ENCODE data around the gene IMPA2. TPM values are rescaled to one million over a fixed set of nuclear protein-coding genes. Genes with fewer than 3 reads are reported as not detected.

IMPA2 gene
- total RNA-seq, 1 donor from 2014 or later, result 41.9 TPM

DNA sequence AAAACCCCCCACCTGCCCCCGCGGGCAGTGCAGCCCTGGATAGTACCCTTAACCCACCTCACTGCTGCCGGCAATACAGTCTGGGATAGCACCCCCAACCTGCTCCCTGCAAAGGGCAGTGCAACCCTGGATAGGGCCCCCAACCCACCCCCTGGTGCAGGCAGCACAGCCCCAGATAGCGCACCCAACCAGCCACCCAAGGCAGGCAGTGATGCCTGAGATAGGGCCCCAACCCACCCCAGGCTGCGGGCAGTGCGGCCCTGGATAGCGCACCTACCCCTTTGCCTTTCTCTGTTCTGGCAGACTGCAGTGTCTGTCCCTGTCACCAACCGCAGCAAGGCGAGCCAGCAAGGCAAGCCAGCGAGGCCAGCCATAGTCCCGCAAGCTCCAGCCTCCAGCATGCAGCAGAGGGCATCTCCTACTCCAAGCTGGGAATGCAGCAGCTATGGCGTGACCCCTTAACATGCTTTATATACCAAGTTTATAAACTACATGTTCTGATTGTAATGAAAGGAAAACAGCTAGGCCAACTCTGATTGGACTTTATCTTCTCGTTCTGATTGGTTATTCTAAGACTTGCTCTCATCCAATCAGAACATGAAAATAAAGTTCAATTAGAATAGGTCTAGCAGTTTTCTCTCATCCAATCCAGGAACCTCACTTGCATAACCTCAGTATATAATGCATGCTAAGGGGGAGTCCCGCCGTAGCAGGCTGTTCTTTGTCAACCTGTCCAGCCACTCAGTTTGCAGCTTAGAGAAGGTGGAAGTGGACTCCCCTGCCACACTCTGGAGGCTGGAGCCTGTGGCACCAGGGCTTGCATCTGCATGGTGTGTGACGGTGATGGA, 78.3 kb downstream of the IMPA2 start:
- H3K4me3 Mint-ChIP-seq, result no peak overlapping the region
- H2AFZ ChIP-seq (replicated peaks), result peak overlapping the region; percentile 9
- H3F3A ChIP-seq (ENCODE audit: low read depth), result no peaks in the 10 kb centered on the region
- peak overlapping the region; percentile 42 for H3K27ac Mint-ChIP-seq
- no peak overlapping the region for H3K4me2 ChIP-seq
- DNase-seq (ENCODE audit: low spot score), result no peak
- H3K9ac ChIP-seq, result no peak overlapping the region
- H3K4me1 ChIP-seq, result no peaks in the 10 kb centered on the region
- H3K9me3 Mint-ChIP-seq, result no peaks in the 10 kb centered on the region
- no peaks in the 10 kb centered on the region for H3K36me3 ChIP-seq
- no peaks in the 10 kb centered on the region for H4K20me1 ChIP-seq (ENCODE audit: low read depth)
- H3K4me3 ChIP-seq, result no peak overlapping the region
- no peaks in the 10 kb centered on the region for H3K27me3 ChIP-seq
- H3K36me3 Mint-ChIP-seq, result no peaks in the 10 kb centered on the region
- H3K27ac ChIP-seq, result no peak overlapping the region
- H3K4me1 Mint-ChIP-seq, result no peaks in the 10 kb centered on the region
- H3K27me3 Mint-ChIP-seq (ENCODE audit: insufficient read depth, low read depth), result peaks cover 8% of the 10 kb centered on the region
- no peaks in the 10 kb centered on the region for H3K79me2 ChIP-seq (ENCODE audit: low read depth)
- no peaks in the 10 kb centered on the region for H3K9me3 ChIP-seq (ENCODE audit: low read depth)
- TF ChIP-seq EZH2phosphoT487 (IDR thresholded peaks at IDR 0.05) (no peak), EZH2 (IDR thresholded peaks at IDR 0.05) (no peak)
- TF ChIP-seq, protein P1, sequence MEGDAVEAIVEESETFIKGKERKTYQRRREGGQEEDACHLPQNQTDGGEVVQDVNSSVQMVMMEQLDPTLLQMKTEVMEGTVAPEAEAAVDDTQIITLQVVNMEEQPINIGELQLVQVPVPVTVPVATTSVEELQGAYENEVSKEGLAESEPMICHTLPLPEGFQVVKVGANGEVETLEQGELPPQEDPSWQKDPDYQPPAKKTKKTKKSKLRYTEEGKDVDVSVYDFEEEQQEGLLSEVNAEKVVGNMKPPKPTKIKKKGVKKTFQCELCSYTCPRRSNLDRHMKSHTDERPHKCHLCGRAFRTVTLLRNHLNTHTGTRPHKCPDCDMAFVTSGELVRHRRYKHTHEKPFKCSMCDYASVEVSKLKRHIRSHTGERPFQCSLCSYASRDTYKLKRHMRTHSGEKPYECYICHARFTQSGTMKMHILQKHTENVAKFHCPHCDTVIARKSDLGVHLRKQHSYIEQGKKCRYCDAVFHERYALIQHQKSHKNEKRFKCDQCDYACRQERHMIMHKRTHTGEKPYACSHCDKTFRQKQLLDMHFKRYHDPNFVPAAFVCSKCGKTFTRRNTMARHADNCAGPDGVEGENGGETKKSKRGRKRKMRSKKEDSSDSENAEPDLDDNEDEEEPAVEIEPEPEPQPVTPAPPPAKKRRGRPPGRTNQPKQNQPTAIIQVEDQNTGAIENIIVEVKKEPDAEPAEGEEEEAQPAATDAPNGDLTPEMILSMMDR (IDR thresholded peaks at IDR 0.05), result no peak

DNA sequence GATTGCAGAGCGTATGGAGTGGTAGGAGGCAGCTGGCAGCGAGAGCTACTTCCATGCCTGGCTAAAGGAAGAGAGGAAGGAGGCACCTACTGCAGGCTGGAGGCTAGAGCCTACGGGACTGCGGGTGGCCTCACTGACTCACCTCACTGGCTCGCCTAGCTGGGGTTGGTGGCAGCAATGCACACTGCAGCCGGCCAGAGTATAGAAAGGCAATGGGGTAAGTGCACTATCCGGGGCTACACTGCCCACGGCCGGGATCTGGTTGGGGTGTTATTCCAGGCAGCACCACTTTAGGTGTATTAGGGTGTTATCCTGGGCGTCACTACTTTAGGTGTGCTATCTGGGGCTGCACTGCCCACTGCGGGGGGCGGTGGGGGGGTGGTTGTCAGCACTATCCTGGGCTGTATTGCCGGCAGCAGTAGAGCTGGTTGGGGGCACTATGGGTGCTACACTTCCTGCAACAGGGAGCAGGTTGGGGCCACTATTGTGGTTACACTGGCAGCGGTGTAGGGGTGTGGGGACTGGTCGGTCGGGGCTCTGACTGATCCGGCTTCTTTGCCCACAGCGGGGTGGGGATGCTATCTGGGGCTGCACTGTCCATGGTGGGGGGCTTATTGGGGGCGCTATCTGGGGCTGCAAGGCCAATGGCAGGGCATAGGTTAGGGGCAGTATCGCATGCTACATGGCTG, 79.0 kb downstream of the IMPA2 start:
- no peak overlapping the region for H3K27ac ChIP-seq
- Mint-ChIP-seq H3K36me3 (no peaks in the 10 kb centered on the region), H3K4me3 (no peak overlapping the region), H3K27me3 (ENCODE audit: insufficient read depth, low read depth) (peaks cover 8% of the 10 kb centered on the region), H3K27ac (peak overlapping the region; percentile 42), H3K9me3 (no peaks in the 10 kb centered on the region), H3K4me1 (no peaks in the 10 kb centered on the region)
- no peak for DNase-seq (ENCODE audit: low spot score)
- no peaks in the 10 kb centered on the region for H3K9me3 ChIP-seq (ENCODE audit: low read depth)
- no peak overlapping the region for H3K9ac ChIP-seq
- no peaks in the 10 kb centered on the region for H3K27me3 ChIP-seq
- H3K36me3 ChIP-seq, result no peaks in the 10 kb centered on the region
- H4K20me1 ChIP-seq (ENCODE audit: low read depth), result no peaks in the 10 kb centered on the region
- TF ChIP-seq, protein P1 (IDR thresholded peaks at IDR 0.05), result no peak
- TF ChIP-seq EZH2 (IDR thresholded peaks at IDR 0.05) (no peak), EZH2phosphoT487 (IDR thresholded peaks at IDR 0.05) (no peak)
- no peaks in the 10 kb centered on the region for H3F3A ChIP-seq (ENCODE audit: low read depth)
- H3K79me2 ChIP-seq (ENCODE audit: low read depth), result no peaks in the 10 kb centered on the region
- no peak overlapping the region for H3K4me3 ChIP-seq
- no peaks in the 10 kb centered on the region for H3K4me1 ChIP-seq
- no peak overlapping the region for H3K4me2 ChIP-seq
- no peak overlapping the region for H2AFZ ChIP-seq (replicated peaks)

DNA sequence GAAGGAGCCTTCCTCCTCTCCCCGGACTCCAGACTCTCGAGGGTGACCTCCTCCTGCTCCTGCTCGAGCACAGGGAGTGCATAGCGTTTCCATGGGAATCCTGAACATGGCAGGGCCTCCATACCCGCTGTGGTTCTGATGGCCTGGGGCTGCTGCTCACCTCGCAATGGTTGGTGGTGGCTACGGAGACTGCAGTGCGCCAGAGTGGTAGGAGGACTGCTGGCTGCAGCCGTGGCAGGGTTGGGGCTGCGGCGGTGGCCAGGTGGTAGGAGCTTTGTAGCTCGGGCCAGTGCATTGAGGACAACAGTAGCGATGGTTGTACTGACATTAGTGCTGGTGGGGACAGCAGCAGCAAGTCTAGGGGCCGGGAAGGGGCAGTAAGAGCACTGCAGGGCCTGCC, 80.4 kb downstream of the IMPA2 start:
- Histone ChIP-seq H4K20me1 (ENCODE audit: low read depth) (no peaks in the 10 kb centered on the region), H3K4me1 (no peaks in the 10 kb centered on the region), H3K27me3 (no peaks in the 10 kb centered on the region), H3F3A (ENCODE audit: low read depth) (no peaks in the 10 kb centered on the region), H3K4me2 (no peak overlapping the region), H3K9me3 (ENCODE audit: low read depth) (no peaks in the 10 kb centered on the region), H3K27ac (no peak overlapping the region), H2AFZ (replicated peaks) (no peak overlapping the region), H3K79me2 (ENCODE audit: low read depth) (no peaks in the 10 kb centered on the region), H3K36me3 (no peaks in the 10 kb centered on the region), H3K4me3 (no peak overlapping the region), H3K9ac (no peak overlapping the region)
- no peaks in the 10 kb centered on the region for H3K36me3 Mint-ChIP-seq
- H3K27me3 Mint-ChIP-seq (ENCODE audit: insufficient read depth, low read depth), result peaks cover 9% of the 10 kb centered on the region
- no peak overlapping the region for H3K27ac Mint-ChIP-seq
- H3K4me3 Mint-ChIP-seq, result no peak overlapping the region
- H3K9me3 Mint-ChIP-seq, result no peaks in the 10 kb centered on the region
- H3K4me1 Mint-ChIP-seq, result no peaks in the 10 kb centered on the region
- TF ChIP-seq, protein P1 (IDR thresholded peaks at IDR 0.05), result no peak
- TF ChIP-seq EZH2 (IDR thresholded peaks at IDR 0.05), result no peak
- no peak for TF ChIP-seq EZH2phosphoT487 (IDR thresholded peaks at IDR 0.05)
- DNase-seq (ENCODE audit: low spot score), result no peak

Measured in neural progenitor cell (in vitro differentiated cells).